WTC11 (cell line): ENCODE results near the gene MRPS11. TPM values are rescaled to one million over a fixed set of nuclear protein-coding genes. Genes with fewer than 3 reads are reported as not detected.

Source experiments
- ATAC-seq: fragments of 200-7000 bp; cut with Tn5 transposase; 2 replicates; pipeline ENCODE4 v1.10.0; 2021; ENCODE audit warnings: mild to moderate bottlenecking, moderate library complexity
- CTCF ChIA-PET: fragments of 300-600 bp; sonication (Branson Sonifier 250); formaldehyde crosslinking; loops from one replicate; lab custom pipeline; 2021; ENCODE audit warnings: antibody characterized with exemption; lab: Charles Lee
- POLR2A ChIA-PET: fragments of 350-600 bp; sonication (Branson Sonifier 250); formaldehyde crosslinking; loops from one replicate; lab custom pipeline; 2021; ENCODE audit warnings: antibody characterized with exemption; lab: Charles Lee
- DNase-seq: peaks from one replicate; pipeline ENCODE4 v3.0.0; 2021; ENCODE audit warnings: low spot score
- H3K27ac Mint-ChIP-seq: 2 replicates; pipeline ENCODE4 v1.8.0; 2021; ENCODE audit warnings: mixed read lengths
- H3K27me3 Mint-ChIP-seq: 2 replicates; pipeline ENCODE4 v1.8.0; 2021; ENCODE audit warnings: low read depth, mild to moderate bottlenecking, moderate library complexity, mixed read lengths
- H3K36me3 Mint-ChIP-seq: 2 replicates; pipeline ENCODE4 v1.8.0; 2021; ENCODE audit warnings: mixed read lengths
- H3K4me1 Mint-ChIP-seq: 2 replicates; pipeline ENCODE4 v1.8.0; 2022; ENCODE audit warnings: mixed read lengths
- H3K4me3 Mint-ChIP-seq: 2 replicates; pipeline ENCODE4 v1.8.0; 2021; ENCODE audit warnings: mild to moderate bottlenecking, moderate library complexity, mixed read lengths
- H3K9me3 Mint-ChIP-seq: 2 replicates; pipeline ENCODE4 v1.8.0; 2021; ENCODE audit warnings: mixed read lengths
- CREM ChIP-seq: sonication (generic); formaldehyde crosslinking; IDR thresholded peaks from 2 replicates; pipeline ENCODE4 v1.8.1; 2022; ENCODE audit warnings: mild to moderate bottlenecking, missing genetic modification reagents, moderate library complexity
- ELF4 ChIP-seq: sonication (generic); formaldehyde crosslinking; IDR thresholded peaks from 2 replicates; pipeline ENCODE4 v1.8.1; 2022; ENCODE audit warnings: low read depth, mild to moderate bottlenecking, moderate library complexity, missing genetic modification reagents
- EMX1 ChIP-seq: fragments of 250-450 bp; sonication (Bioruptor Pico); IDR thresholded peaks from 2 replicates; pipeline ENCODE4 v1.8.0; 2021; ENCODE audit warnings: mild to moderate bottlenecking
- FOXJ3 ChIP-seq: sonication (generic); formaldehyde crosslinking; IDR thresholded peaks from 2 replicates; pipeline ENCODE4 v1.9.0; 2021; ENCODE audit warnings: missing genetic modification reagents, mild to moderate bottlenecking, borderline replicate concordance
- FOXP1 ChIP-seq: sonication (generic); formaldehyde crosslinking; IDR thresholded peaks from 2 replicates; pipeline ENCODE4 v1.8.0; 2022; ENCODE audit warnings: missing genetic modification reagents, mild to moderate bottlenecking, moderate library complexity, borderline replicate concordance
- HMGA2 ChIP-seq: fragments of 250-450 bp; sonication (Bioruptor Pico); IDR thresholded peaks from 2 replicates; pipeline ENCODE4 v1.4.0; 2021; ENCODE audit warnings: mild to moderate bottlenecking, moderate library complexity
- JAZF1 ChIP-seq: fragments of 250-450 bp; sonication (Bioruptor Pico); IDR thresholded peaks from 2 replicates; pipeline ENCODE4 v1.9.0; 2021; ENCODE audit warnings: moderate library complexity, mild to moderate bottlenecking, inconsistent platforms
- NFATC4 ChIP-seq: fragments of 250-450 bp; sonication (Bioruptor Pico); IDR thresholded peaks from 2 replicates; pipeline ENCODE4 v1.9.0; 2021; ENCODE audit warnings: mild to moderate bottlenecking
- RELA ChIP-seq: sonication (generic); formaldehyde crosslinking; IDR thresholded peaks from 2 replicates; pipeline ENCODE4 v1.8.1; 2022; ENCODE audit warnings: missing genetic modification reagents, mild to moderate bottlenecking, borderline replicate concordance
- TEAD4 ChIP-seq: sonication (generic); formaldehyde crosslinking; IDR thresholded peaks from 2 replicates; pipeline ENCODE4 v1.8.0; 2022; ENCODE audit warnings: mild to moderate bottlenecking, missing genetic modification reagents
- ZNF138 ChIP-seq: sonication (generic); formaldehyde crosslinking; conservative IDR thresholded peaks from 2 replicates; pipeline ENCODE4 v1.8.1; 2022; ENCODE audit warnings: mild to moderate bottlenecking, moderate library complexity, missing genetic modification reagents
- total RNA-seq: library from RNA; stranded (reverse); gene quantifications from 3 replicates; pipeline ENCODE4 v1.2.3, GENCODE V29; 2021
- TF ChIP-seq, protein P1 (sequence below): fragments of 250-450 bp; sonication (Bioruptor Pico); IDR thresholded peaks from 2 replicates; pipeline ENCODE4 v2.1.2; 2022; ENCODE audit warnings: mild to moderate bottlenecking, moderate library complexity
- TF ChIP-seq, protein P2 (sequence below): fragments of 250-450 bp; sonication (Bioruptor Pico); IDR thresholded peaks from 2 replicates; pipeline ENCODE4 v1.8.0; 2021; ENCODE audit warnings: mild to moderate bottlenecking
- TF ChIP-seq, protein P3 (sequence below): sonication (generic); formaldehyde crosslinking; IDR thresholded peaks from 2 replicates; pipeline ENCODE4 v1.8.1; 2023; ENCODE audit warnings: mild to moderate bottlenecking, moderate library complexity, missing genetic modification reagents
- TF ChIP-seq, protein P4 (sequence below): fragments of 250-450 bp; sonication (Bioruptor Pico); IDR thresholded peaks from 2 replicates; pipeline ENCODE4 v1.9.0; 2021; ENCODE audit warnings: mild to moderate bottlenecking, borderline replicate concordance
- TF ChIP-seq, protein P5 (sequence below): sonication (generic); formaldehyde crosslinking; IDR thresholded peaks from 2 replicates; pipeline ENCODE4 v1.8.1; 2023; ENCODE audit warnings: mild to moderate bottlenecking, missing genetic modification reagents, borderline replicate concordance
- TF ChIP-seq, protein P6 (sequence below): sonication (generic); formaldehyde crosslinking; IDR thresholded peaks from 2 replicates; pipeline ENCODE4 v1.8.0; 2022; ENCODE audit warnings: mild to moderate bottlenecking, missing genetic modification reagents
- TF ChIP-seq, protein P7 (sequence below): sonication (generic); formaldehyde crosslinking; IDR thresholded peaks from 2 replicates; pipeline ENCODE4 v1.8.1; 2022; ENCODE audit warnings: missing genetic modification reagents, borderline replicate concordance

MRPS11 gene
- total RNA-seq, 1 experiment from 2014 or later: 49.1 TPM

DNA sequence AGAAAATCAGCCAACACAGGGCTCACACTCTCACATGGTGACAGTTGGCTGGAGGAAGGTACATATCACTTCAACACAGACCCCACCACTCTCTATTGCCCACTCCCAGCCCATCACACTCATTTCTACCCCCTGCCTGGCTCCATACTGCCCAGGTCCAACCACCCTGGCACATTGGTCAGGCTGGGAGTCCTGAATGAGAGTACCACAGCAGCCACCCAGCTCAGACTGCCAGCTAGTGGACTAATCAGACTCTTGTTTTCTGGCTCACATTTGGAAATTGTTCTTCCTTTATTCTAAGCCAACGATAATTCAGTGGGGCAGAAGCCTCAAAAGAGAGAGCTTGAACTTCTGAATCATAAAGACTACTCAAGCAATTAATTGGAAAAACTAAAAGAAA is 20.3 kb upstream of the MRPS11 start (continued):
- TF ChIP-seq, protein P1, sequence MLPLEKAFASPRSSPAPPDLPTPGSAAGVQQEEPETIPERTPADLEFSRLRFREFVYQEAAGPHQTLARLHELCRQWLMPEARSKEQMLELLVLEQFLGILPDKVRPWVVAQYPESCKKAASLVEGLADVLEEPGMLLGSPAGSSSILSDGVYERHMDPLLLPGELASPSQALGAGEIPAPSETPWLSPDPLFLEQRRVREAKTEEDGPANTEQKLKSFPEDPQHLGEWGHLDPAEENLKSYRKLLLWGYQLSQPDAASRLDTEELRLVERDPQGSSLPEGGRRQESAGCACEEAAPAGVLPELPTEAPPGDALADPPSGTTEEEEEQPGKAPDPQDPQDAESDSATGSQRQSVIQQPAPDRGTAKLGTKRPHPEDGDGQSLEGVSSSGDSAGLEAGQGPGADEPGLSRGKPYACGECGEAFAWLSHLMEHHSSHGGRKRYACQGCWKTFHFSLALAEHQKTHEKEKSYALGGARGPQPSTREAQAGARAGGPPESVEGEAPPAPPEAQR (CRISPR knock-in tag): no peak
- TF ChIP-seq, protein P2, sequence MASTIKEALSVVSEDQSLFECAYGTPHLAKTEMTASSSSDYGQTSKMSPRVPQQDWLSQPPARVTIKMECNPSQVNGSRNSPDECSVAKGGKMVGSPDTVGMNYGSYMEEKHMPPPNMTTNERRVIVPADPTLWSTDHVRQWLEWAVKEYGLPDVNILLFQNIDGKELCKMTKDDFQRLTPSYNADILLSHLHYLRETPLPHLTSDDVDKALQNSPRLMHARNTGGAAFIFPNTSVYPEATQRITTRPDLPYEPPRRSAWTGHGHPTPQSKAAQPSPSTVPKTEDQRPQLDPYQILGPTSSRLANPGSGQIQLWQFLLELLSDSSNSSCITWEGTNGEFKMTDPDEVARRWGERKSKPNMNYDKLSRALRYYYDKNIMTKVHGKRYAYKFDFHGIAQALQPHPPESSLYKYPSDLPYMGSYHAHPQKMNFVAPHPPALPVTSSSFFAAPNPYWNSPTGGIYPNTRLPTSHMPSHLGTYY (CRISPR knock-in tag): no peak

DNA sequence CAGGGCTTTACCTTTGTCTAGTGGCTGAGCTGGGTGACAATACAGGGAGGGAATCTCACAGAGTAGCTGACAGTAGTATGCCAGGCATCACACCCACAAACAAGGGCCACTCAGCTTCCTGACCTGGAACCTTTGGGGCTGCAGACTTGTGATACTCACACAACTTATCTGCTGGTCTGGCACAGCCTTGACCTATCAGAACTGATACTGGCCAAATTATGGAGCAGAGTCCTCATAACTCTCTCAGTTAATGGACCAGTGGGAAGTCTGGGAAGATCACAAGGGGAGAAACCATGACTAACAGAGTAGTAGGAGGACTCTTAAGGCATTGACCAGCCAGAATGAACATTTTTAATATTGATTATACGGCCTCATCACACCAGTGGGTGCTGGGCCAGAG is 19.8 kb upstream of the MRPS11 start:
- DNase-seq: no peak
- CTCF ChIA-PET: interaction anchor here (0.9 to 4.5 kb wide), 7 partner anchors 12 to 190 kb away, joined by 3 to 23 read pairs (median 4); no protein-coding TSS in a partner anchor
- Mint-ChIP-seq H3K27ac (no peak overlapping the region), H3K4me3 (no peak overlapping the region)
- TF ChIP-seq TEAD4 (CRISPR knock-in tag): no peak
- TF ChIP-seq, protein P3, sequence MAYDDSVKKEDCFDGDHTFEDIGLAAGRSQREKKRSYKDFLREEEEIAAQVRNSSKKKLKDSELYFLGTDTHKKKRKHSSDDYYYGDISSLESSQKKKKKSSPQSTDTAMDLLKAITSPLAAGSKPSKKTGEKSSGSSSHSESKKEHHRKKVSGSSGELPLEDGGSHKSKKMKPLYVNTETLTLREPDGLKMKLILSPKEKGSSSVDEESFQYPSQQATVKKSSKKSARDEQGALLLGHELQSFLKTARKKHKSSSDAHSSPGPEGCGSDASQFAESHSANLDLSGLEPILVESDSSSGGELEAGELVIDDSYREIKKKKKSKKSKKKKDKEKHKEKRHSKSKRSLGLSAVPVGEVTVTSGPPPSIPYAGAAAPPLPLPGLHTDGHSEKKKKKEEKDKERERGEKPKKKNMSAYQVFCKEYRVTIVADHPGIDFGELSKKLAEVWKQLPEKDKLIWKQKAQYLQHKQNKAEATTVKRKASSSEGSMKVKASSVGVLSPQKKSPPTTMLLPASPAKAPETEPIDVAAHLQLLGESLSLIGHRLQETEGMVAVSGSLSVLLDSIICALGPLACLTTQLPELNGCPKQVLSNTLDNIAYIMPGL (CRISPR knock-in tag): no peak
- TF ChIP-seq JAZF1 (CRISPR knock-in tag): no peak
- TF ChIP-seq ZNF138 (CRISPR knock-in tag): no peak
- TF ChIP-seq EMX1 (CRISPR knock-in tag): no peak
- TF ChIP-seq, protein P4, sequence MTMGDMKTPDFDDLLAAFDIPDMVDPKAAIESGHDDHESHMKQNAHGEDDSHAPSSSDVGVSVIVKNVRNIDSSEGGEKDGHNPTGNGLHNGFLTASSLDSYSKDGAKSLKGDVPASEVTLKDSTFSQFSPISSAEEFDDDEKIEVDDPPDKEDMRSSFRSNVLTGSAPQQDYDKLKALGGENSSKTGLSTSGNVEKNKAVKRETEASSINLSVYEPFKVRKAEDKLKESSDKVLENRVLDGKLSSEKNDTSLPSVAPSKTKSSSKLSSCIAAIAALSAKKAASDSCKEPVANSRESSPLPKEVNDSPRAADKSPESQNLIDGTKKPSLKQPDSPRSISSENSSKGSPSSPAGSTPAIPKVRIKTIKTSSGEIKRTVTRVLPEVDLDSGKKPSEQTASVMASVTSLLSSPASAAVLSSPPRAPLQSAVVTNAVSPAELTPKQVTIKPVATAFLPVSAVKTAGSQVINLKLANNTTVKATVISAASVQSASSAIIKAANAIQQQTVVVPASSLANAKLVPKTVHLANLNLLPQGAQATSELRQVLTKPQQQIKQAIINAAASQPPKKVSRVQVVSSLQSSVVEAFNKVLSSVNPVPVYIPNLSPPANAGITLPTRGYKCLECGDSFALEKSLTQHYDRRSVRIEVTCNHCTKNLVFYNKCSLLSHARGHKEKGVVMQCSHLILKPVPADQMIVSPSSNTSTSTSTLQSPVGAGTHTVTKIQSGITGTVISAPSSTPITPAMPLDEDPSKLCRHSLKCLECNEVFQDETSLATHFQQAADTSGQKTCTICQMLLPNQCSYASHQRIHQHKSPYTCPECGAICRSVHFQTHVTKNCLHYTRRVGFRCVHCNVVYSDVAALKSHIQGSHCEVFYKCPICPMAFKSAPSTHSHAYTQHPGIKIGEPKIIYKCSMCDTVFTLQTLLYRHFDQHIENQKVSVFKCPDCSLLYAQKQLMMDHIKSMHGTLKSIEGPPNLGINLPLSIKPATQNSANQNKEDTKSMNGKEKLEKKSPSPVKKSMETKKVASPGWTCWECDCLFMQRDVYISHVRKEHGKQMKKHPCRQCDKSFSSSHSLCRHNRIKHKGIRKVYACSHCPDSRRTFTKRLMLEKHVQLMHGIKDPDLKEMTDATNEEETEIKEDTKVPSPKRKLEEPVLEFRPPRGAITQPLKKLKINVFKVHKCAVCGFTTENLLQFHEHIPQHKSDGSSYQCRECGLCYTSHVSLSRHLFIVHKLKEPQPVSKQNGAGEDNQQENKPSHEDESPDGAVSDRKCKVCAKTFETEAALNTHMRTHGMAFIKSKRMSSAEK: no peak
- no peak for TF ChIP-seq FOXJ3 (CRISPR knock-in tag)
- no peak for TF ChIP-seq CREM (CRISPR knock-in tag)
- no peak for TF ChIP-seq HMGA2 (CRISPR knock-in tag)
- TF ChIP-seq, protein P5, sequence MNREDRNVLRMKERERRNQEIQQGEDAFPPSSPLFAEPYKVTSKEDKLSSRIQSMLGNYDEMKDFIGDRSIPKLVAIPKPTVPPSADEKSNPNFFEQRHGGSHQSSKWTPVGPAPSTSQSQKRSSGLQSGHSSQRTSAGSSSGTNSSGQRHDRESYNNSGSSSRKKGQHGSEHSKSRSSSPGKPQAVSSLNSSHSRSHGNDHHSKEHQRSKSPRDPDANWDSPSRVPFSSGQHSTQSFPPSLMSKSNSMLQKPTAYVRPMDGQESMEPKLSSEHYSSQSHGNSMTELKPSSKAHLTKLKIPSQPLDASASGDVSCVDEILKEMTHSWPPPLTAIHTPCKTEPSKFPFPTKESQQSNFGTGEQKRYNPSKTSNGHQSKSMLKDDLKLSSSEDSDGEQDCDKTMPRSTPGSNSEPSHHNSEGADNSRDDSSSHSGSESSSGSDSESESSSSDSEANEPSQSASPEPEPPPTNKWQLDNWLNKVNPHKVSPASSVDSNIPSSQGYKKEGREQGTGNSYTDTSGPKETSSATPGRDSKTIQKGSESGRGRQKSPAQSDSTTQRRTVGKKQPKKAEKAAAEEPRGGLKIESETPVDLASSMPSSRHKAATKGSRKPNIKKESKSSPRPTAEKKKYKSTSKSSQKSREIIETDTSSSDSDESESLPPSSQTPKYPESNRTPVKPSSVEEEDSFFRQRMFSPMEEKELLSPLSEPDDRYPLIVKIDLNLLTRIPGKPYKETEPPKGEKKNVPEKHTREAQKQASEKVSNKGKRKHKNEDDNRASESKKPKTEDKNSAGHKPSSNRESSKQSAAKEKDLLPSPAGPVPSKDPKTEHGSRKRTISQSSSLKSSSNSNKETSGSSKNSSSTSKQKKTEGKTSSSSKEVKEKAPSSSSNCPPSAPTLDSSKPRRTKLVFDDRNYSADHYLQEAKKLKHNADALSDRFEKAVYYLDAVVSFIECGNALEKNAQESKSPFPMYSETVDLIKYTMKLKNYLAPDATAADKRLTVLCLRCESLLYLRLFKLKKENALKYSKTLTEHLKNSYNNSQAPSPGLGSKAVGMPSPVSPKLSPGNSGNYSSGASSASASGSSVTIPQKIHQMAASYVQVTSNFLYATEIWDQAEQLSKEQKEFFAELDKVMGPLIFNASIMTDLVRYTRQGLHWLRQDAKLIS (CRISPR knock-in tag): no peak
- TF ChIP-seq, protein P6, sequence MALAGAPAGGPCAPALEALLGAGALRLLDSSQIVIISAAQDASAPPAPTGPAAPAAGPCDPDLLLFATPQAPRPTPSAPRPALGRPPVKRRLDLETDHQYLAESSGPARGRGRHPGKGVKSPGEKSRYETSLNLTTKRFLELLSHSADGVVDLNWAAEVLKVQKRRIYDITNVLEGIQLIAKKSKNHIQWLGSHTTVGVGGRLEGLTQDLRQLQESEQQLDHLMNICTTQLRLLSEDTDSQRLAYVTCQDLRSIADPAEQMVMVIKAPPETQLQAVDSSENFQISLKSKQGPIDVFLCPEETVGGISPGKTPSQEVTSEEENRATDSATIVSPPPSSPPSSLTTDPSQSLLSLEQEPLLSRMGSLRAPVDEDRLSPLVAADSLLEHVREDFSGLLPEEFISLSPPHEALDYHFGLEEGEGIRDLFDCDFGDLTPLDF: no peak
- TF ChIP-seq FOXP1 (CRISPR knock-in tag): no peak
- TF ChIP-seq RELA (CRISPR knock-in tag): no peak
- TF ChIP-seq ELF4: no peak
- TF ChIP-seq, protein P7, sequence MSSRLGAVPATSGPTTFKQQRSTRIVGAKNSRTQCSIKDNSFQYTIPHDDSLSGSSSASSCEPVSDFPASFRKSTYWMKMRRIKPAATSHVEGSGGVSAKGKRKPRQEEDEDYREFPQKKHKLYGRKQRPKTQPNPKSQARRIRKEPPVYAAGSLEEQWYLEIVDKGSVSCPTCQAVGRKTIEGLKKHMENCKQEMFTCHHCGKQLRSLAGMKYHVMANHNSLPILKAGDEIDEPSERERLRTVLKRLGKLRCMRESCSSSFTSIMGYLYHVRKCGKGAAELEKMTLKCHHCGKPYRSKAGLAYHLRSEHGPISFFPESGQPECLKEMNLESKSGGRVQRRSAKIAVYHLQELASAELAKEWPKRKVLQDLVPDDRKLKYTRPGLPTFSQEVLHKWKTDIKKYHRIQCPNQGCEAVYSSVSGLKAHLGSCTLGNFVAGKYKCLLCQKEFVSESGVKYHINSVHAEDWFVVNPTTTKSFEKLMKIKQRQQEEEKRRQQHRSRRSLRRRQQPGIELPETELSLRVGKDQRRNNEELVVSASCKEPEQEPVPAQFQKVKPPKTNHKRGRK (CRISPR knock-in tag): no peak
- no peak for TF ChIP-seq NFATC4 (CRISPR knock-in tag)
- TF ChIP-seq, all 79 proteins: peak for 0
- H3K36me3 Mint-ChIP-seq: peaks cover 9% of the 10 kb centered on the region
- H3K4me1 Mint-ChIP-seq: peaks cover 5% of the 10 kb centered on the region
- peaks cover 29% of the 10 kb centered on the region for H3K27me3 Mint-ChIP-seq
- ATAC-seq: no peak
- POLR2A ChIA-PET: interaction anchor here (0.8 kb wide), 1 partner anchor 171 kb away, joined by 3 read pairs; no protein-coding TSS in a partner anchor
- H3K9me3 Mint-ChIP-seq: peaks cover 26% of the 10 kb centered on the region
